ENCODE data around the gene FBXW8.

The FBXW8 gene

GRCh38 chr12:116910645-116911451 is at the start of gene FBXW8:
FBXW8 (plus strand) TSS chr12:116910950; CDS start chr12:116911038, 88 bp downstream.
- H3K27me3 ChIP-seq (ENCODE audit: control insufficient read depth in 1 of 2, insufficient read depth in 2 of 2, low read length in 2 of 2): no peaks in the 10 kb centered on the region
- H3K27ac ChIP-seq (ENCODE audit: low read depth, low read length): peak within 1 kb of the TSS; percentile 57
- H3K4me1 ChIP-seq (ENCODE audit: insufficient read depth, low read length): no peaks in the 10 kb centered on the region
- no peaks in the 10 kb centered on the region for H3K9me3 ChIP-seq (ENCODE audit: low read length)
- no peaks in the 10 kb centered on the region for H3K36me3 ChIP-seq (ENCODE audit: insufficient read depth, low read length)
- peak within 1 kb of the TSS; percentile 23 for H3K9ac ChIP-seq (ENCODE audit: low read length)
- H3K4me3 ChIP-seq (ENCODE audit: low read depth in 1 of 2, low read length in 2 of 2): peak within 1 kb of the TSS; percentile 82 to 85

- H3K9ac ChIP-seq (ENCODE audit: low read length): no peak overlapping the region
- no peak overlapping the region for H3K4me3 ChIP-seq (ENCODE audit: low read depth in 1 of 2, low read length in 2 of 2)
- no peak overlapping the region for H3K27ac ChIP-seq (ENCODE audit: low read depth, low read length)
- no peaks in the 10 kb centered on the region for H3K9me3 ChIP-seq (ENCODE audit: low read length)
- H3K27me3 ChIP-seq (ENCODE audit: control insufficient read depth in 1 of 2, insufficient read depth in 2 of 2, low read length in 2 of 2): peaks cover 0 to 4% of the 10 kb centered on the region in 2 donors
- no peaks in the 10 kb centered on the region for H3K36me3 ChIP-seq (ENCODE audit: insufficient read depth, low read length)
- no peaks in the 10 kb centered on the region for H3K4me1 ChIP-seq (ENCODE audit: insufficient read depth, low read length)
These were observed 49.4 kb upstream of the FBXW8 start for GRCh38 chr12:116861320-116861719.

- Histone ChIP-seq H3K4me1 (ENCODE audit: insufficient read depth, low read length) (no peaks in the 10 kb centered on the region), H3K27ac (ENCODE audit: low read depth, low read length) (no peak overlapping the region), H3K9ac (ENCODE audit: low read length) (no peak overlapping the region), H3K36me3 (ENCODE audit: insufficient read depth, low read length) (no peaks in the 10 kb centered on the region), H3K4me3 (ENCODE audit: low read depth in 1 of 2, low read length in 2 of 2) (no peak overlapping the region), H3K9me3 (ENCODE audit: low read length) (no peaks in the 10 kb centered on the region), H3K27me3 (ENCODE audit: control insufficient read depth in 1 of 2, insufficient read depth in 2 of 2, low read length in 2 of 2) (no peaks in the 10 kb centered on the region)
These were observed 48.6 kb upstream of the FBXW8 start for GRCh38 chr12:116862167-116862566.

GRCh38 chr12:116863275-116863767 is 47.4 kb upstream of the FBXW8 start:
- no peaks in the 10 kb centered on the region for H3K27me3 ChIP-seq (ENCODE audit: control insufficient read depth in 1 of 2, insufficient read depth in 2 of 2, low read length in 2 of 2)
- no peak overlapping the region for H3K9ac ChIP-seq (ENCODE audit: low read length)
- no peaks in the 10 kb centered on the region for H3K9me3 ChIP-seq (ENCODE audit: low read length)
- no peak overlapping the region for H3K27ac ChIP-seq (ENCODE audit: low read depth, low read length)
- H3K4me3 ChIP-seq (ENCODE audit: low read depth in 1 of 2, low read length in 2 of 2): no peak overlapping the region
- H3K36me3 ChIP-seq (ENCODE audit: insufficient read depth, low read length): no peaks in the 10 kb centered on the region
- H3K4me1 ChIP-seq (ENCODE audit: insufficient read depth, low read length): no peaks in the 10 kb centered on the region

GRCh38 chr12:116864371-116865160 is 46.2 kb upstream of the FBXW8 start:
- Histone ChIP-seq H3K4me3 (ENCODE audit: low read depth in 1 of 2, low read length in 2 of 2) (no peak overlapping the region), H3K9ac (ENCODE audit: low read length) (no peak overlapping the region), H3K4me1 (ENCODE audit: insufficient read depth, low read length) (no peaks in the 10 kb centered on the region), H3K27me3 (ENCODE audit: control insufficient read depth in 1 of 2, insufficient read depth in 2 of 2, low read length in 2 of 2) (no peaks in the 10 kb centered on the region), H3K36me3 (ENCODE audit: insufficient read depth, low read length) (no peaks in the 10 kb centered on the region), H3K27ac (ENCODE audit: low read depth, low read length) (no peak overlapping the region), H3K9me3 (ENCODE audit: low read length) (no peaks in the 10 kb centered on the region)

GRCh38 chr12:116867523-116867922 is 43.2 kb upstream of the FBXW8 start:
- no peaks in the 10 kb centered on the region for H3K36me3 ChIP-seq (ENCODE audit: insufficient read depth, low read length)
- H3K9me3 ChIP-seq (ENCODE audit: low read length): no peaks in the 10 kb centered on the region
- no peak overlapping the region for H3K4me3 ChIP-seq (ENCODE audit: low read depth in 1 of 2, low read length in 2 of 2)
- H3K4me1 ChIP-seq (ENCODE audit: insufficient read depth, low read length): no peaks in the 10 kb centered on the region
- H3K27me3 ChIP-seq (ENCODE audit: control insufficient read depth in 1 of 2, insufficient read depth in 2 of 2, low read length in 2 of 2): no peaks in the 10 kb centered on the region
- H3K9ac ChIP-seq (ENCODE audit: low read length): no peak overlapping the region
- H3K27ac ChIP-seq (ENCODE audit: low read depth, low read length): no peak overlapping the region

- Histone ChIP-seq H3K4me1 (ENCODE audit: insufficient read depth, low read length) (no peaks in the 10 kb centered on the region), H3K9me3 (ENCODE audit: low read length) (no peaks in the 10 kb centered on the region), H3K36me3 (ENCODE audit: insufficient read depth, low read length) (no peaks in the 10 kb centered on the region), H3K4me3 (ENCODE audit: low read depth in 1 of 2, low read length in 2 of 2) (no peak overlapping the region), H3K27me3 (ENCODE audit: control insufficient read depth in 1 of 2, insufficient read depth in 2 of 2, low read length in 2 of 2) (no peaks in the 10 kb centered on the region), H3K27ac (ENCODE audit: low read depth, low read length) (no peak overlapping the region), H3K9ac (ENCODE audit: low read length) (no peak overlapping the region)
These were observed 40.4 kb upstream of the FBXW8 start for GRCh38 chr12:116870306-116870705.

GRCh38 chr12:116874324-116874995 is 36.3 kb upstream of the FBXW8 start:
- H3K9me3 ChIP-seq (ENCODE audit: low read length): no peaks in the 10 kb centered on the region
- no peaks in the 10 kb centered on the region for H3K36me3 ChIP-seq (ENCODE audit: insufficient read depth, low read length)
- H3K4me1 ChIP-seq (ENCODE audit: insufficient read depth, low read length): no peaks in the 10 kb centered on the region
- H3K9ac ChIP-seq (ENCODE audit: low read length): no peak overlapping the region
- no peak overlapping the region for H3K27ac ChIP-seq (ENCODE audit: low read depth, low read length)
- H3K4me3 ChIP-seq (ENCODE audit: low read depth in 1 of 2, low read length in 2 of 2): no peak overlapping the region
- peaks cover 14 to 35% of the 10 kb centered on the region in 2 donors for H3K27me3 ChIP-seq (ENCODE audit: control insufficient read depth in 1 of 2, insufficient read depth in 2 of 2, low read length in 2 of 2)

- H3K36me3 ChIP-seq (ENCODE audit: insufficient read depth, low read length): no peaks in the 10 kb centered on the region
- H3K4me3 ChIP-seq (ENCODE audit: low read depth in 1 of 2, low read length in 2 of 2): no peak overlapping the region
- H3K27me3 ChIP-seq (ENCODE audit: control insufficient read depth in 1 of 2, insufficient read depth in 2 of 2, low read length in 2 of 2): peaks cover 24 to 49% of the 10 kb centered on the region in 2 donors
- peaks cover 9% of the 10 kb centered on the region for H3K4me1 ChIP-seq (ENCODE audit: insufficient read depth, low read length)
- H3K9ac ChIP-seq (ENCODE audit: low read length): no peak overlapping the region
- no peak overlapping the region for H3K27ac ChIP-seq (ENCODE audit: low read depth, low read length)
- H3K9me3 ChIP-seq (ENCODE audit: low read length): no peaks in the 10 kb centered on the region
These were observed 34.4 kb upstream of the FBXW8 start for GRCh38 chr12:116876151-116876869.

GRCh38 chr12:116878567-116879508 is 31.9 kb upstream of the FBXW8 start:
- H3K36me3 ChIP-seq (ENCODE audit: insufficient read depth, low read length): no peaks in the 10 kb centered on the region
- no peak overlapping the region for H3K4me3 ChIP-seq (ENCODE audit: low read depth in 1 of 2, low read length in 2 of 2)
- no peak overlapping the region for H3K27ac ChIP-seq (ENCODE audit: low read depth, low read length)
- peaks cover 45 to 68% of the 10 kb centered on the region in 2 donors for H3K27me3 ChIP-seq (ENCODE audit: control insufficient read depth in 1 of 2, insufficient read depth in 2 of 2, low read length in 2 of 2)
- H3K9ac ChIP-seq (ENCODE audit: low read length): no peak overlapping the region
- H3K9me3 ChIP-seq (ENCODE audit: low read length): no peaks in the 10 kb centered on the region
- peaks cover 21% of the 10 kb centered on the region for H3K4me1 ChIP-seq (ENCODE audit: insufficient read depth, low read length)

Data from muscle layer of colon (tissue), 2 donors.